IPS-18a (cell line): Measurements from ENCODE around the gene AKT1S1.
"Not testable (repeated sequence)": the region's sequence is repeated elsewhere in the genome, so short reads cannot be mapped to it uniquely, and the experiment has no call there.

Experiments
- H3K27ac ChIP-seq: one replicate; pipeline ENCODE4 v1.5.1; 2013; ENCODE audit warnings: low read length
- H3K27me3 ChIP-seq: one replicate; pipeline ENCODE4 v1.6.1; 2013; ENCODE audit warnings: mild to moderate bottlenecking, low read length; ENCODE audit not compliant: control insufficient read depth, insufficient read depth
- H3K36me3 ChIP-seq: one replicate; pipeline ENCODE4 v1.6.1; 2013; ENCODE audit warnings: low read depth, low read length; ENCODE audit not compliant: control insufficient read depth
- H3K4me1 ChIP-seq: one replicate; pipeline ENCODE4 v1.6.1; 2013; ENCODE audit warnings: low read depth, low read length; ENCODE audit not compliant: control insufficient read depth
- H3K4me3 ChIP-seq: one replicate; pipeline ENCODE4 v1.5.1; 2013; ENCODE audit warnings: low read length
- H3K9ac ChIP-seq: one replicate; pipeline ENCODE4 v1.6.1; 2013; ENCODE audit warnings: mild to moderate bottlenecking, low read length, moderate library complexity
- H3K9me3 ChIP-seq: one replicate; pipeline ENCODE4 v1.6.1; 2013; ENCODE audit warnings: low read depth, low read length; ENCODE audit not compliant: control insufficient read depth

Gene AKT1S1

GRCh38 chr19:49832556-49832955 lies 44.6 kb downstream of the AKT1S1 start:
- H3K36me3 ChIP-seq = peaks cover 31% of the 10 kb centered on the region
- H3K9ac ChIP-seq = no peak overlapping the region
- no peaks in the 10 kb centered on the region for H3K27me3 ChIP-seq
- no peak overlapping the region for H3K4me3 ChIP-seq
- no peaks in the 10 kb centered on the region for H3K4me1 ChIP-seq
- no peaks in the 10 kb centered on the region for H3K9me3 ChIP-seq
- no peak overlapping the region for H3K27ac ChIP-seq

GRCh38 chr19:49831592-49831991 lies 45.6 kb downstream of the AKT1S1 start:
- H3K4me1 ChIP-seq = no peaks in the 10 kb centered on the region
- no peak overlapping the region for H3K4me3 ChIP-seq
- peaks cover 31% of the 10 kb centered on the region for H3K36me3 ChIP-seq
- H3K9me3 ChIP-seq = no peaks in the 10 kb centered on the region
- H3K27me3 ChIP-seq = no peaks in the 10 kb centered on the region
- no peak overlapping the region for H3K9ac ChIP-seq
- H3K27ac ChIP-seq = no peak overlapping the region

GRCh38 chr19:49830766-49831165 lies 46.4 kb downstream of the AKT1S1 start:
- Histone ChIP-seq H3K36me3 (peaks cover 28% of the 10 kb centered on the region), H3K4me3 (no peak overlapping the region), H3K4me1 (no peaks in the 10 kb centered on the region), H3K9me3 (no peaks in the 10 kb centered on the region), H3K9ac (no peak overlapping the region), H3K27me3 (no peaks in the 10 kb centered on the region), H3K27ac (no peak overlapping the region)

- H3K4me1 ChIP-seq = no peaks in the 10 kb centered on the region
- H3K9me3 ChIP-seq = no peaks in the 10 kb centered on the region
- no peak overlapping the region for H3K27ac ChIP-seq
- H3K4me3 ChIP-seq = no peak overlapping the region
- H3K9ac ChIP-seq = no peak overlapping the region
- H3K36me3 ChIP-seq = peaks cover 23% of the 10 kb centered on the region
- no peaks in the 10 kb centered on the region for H3K27me3 ChIP-seq
Measured at GRCh38 chr19:49829721-49830120, 47.4 kb downstream of the AKT1S1 start.

- H3K4me1 ChIP-seq = no peaks in the 10 kb centered on the region
- no peak overlapping the region for H3K4me3 ChIP-seq
- H3K36me3 ChIP-seq = peaks cover 23% of the 10 kb centered on the region
- no peak overlapping the region for H3K27ac ChIP-seq
- H3K9ac ChIP-seq = no peak overlapping the region
- H3K9me3 ChIP-seq = no peaks in the 10 kb centered on the region
- H3K27me3 ChIP-seq = no peaks in the 10 kb centered on the region
Measured at GRCh38 chr19:49829200-49829599, 48.0 kb downstream of the AKT1S1 start.

- no peaks in the 10 kb centered on the region for H3K9me3 ChIP-seq
- H3K27ac ChIP-seq = no peak overlapping the region
- no peak overlapping the region for H3K4me3 ChIP-seq
- H3K36me3 ChIP-seq = peaks cover 17% of the 10 kb centered on the region
- no peak overlapping the region for H3K9ac ChIP-seq
- no peaks in the 10 kb centered on the region for H3K4me1 ChIP-seq
- no peaks in the 10 kb centered on the region for H3K27me3 ChIP-seq
Measured at GRCh38 chr19:49827034-49827433, 50.1 kb downstream of the AKT1S1 start.

GRCh38 chr19:49824662-49825061 lies 52.5 kb downstream of the AKT1S1 start:
- Histone ChIP-seq H3K36me3 (peaks cover 12% of the 10 kb centered on the region), H3K9ac (no peak overlapping the region), H3K4me3 (no peak overlapping the region), H3K9me3 (no peaks in the 10 kb centered on the region), H3K27ac (no peak overlapping the region), H3K4me1 (no peaks in the 10 kb centered on the region), H3K27me3 (no peaks in the 10 kb centered on the region)

- Histone ChIP-seq H3K4me3 (no peak overlapping the region), H3K27ac (no peak overlapping the region), H3K9ac (no peak overlapping the region), H3K27me3 (no peaks in the 10 kb centered on the region), H3K36me3 (peaks cover 12% of the 10 kb centered on the region), H3K4me1 (peaks cover 5% of the 10 kb centered on the region), H3K9me3 (no peaks in the 10 kb centered on the region)
Measured at GRCh38 chr19:49823472-49823871, 53.7 kb downstream of the AKT1S1 start.

- peaks cover 12% of the 10 kb centered on the region for H3K36me3 ChIP-seq
Measured at GRCh38 chr19:49820125-49820524, 57.0 kb downstream of the AKT1S1 start.

GRCh38 chr19:49819452-49820115 lies 57.6 kb downstream of the AKT1S1 start:
- H3K27ac ChIP-seq, H3K9me3 ChIP-seq, H3K27me3 ChIP-seq, H3K4me1 ChIP-seq: not testable (repeated sequence)
- Histone ChIP-seq H3K9ac (peak overlapping the region; percentile 93), H3K4me3 (peak overlapping the region; percentile 94), H3K36me3 (peaks cover 12% of the 10 kb centered on the region)

More at GRCh38 chr19:49820125-49820524, 57.0 kb downstream of the AKT1S1 start:
- H3K9ac ChIP-seq = no peak overlapping the region
- H3K4me1 ChIP-seq = peaks cover 5% of the 10 kb centered on the region
- H3K27ac ChIP-seq = no peak overlapping the region
- H3K9me3 ChIP-seq = no peaks in the 10 kb centered on the region
- no peaks in the 10 kb centered on the region for H3K27me3 ChIP-seq
- H3K4me3 ChIP-seq = no peak overlapping the region
